VCaP (cell line): ENCODE data around the gene PAPOLG.
A peak's percentile ranks its signal among the peaks of the same experiment; 100 is the strongest.

Experiments used
- H3K27ac ChIP-seq: fragments of 450-650 bp; 2 replicates; pipeline ENCODE4 v1.5.1; 2017
- CTCF ChIP-seq: fragments of 450-650 bp; conservative IDR thresholded peaks from 2 replicates; pipeline ENCODE4 v1.5.1; 2017; ENCODE audit warnings: mild to moderate bottlenecking, moderate library complexity

Gene PAPOLG

DNA sequence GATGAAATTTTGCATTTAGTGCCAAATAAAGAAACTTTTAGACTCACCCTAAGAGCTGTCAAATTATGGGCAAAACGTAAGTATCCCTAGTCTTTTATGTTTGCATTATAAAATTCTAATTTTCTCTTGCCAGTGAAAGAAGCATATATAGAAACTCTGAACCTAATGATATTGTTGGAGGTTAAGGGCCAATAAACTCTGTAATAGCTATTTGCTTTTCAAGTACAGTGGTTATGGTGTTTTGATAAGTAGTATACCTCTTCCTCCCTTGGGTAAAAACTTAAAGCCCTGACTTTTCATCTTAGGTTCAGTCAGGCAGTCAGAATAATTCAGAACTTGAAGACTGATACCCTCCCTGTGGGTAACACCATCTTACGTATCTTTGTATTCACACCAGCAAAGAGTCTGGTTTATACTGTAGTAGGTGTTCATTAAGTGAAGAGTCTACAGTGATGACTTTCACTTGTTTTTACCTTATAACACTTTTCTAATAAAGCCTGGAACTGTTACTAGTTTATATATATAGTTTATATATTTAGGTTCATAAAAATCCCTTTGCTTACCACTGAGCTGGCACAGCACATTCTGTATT lies 19.1 kb downstream of the PAPOLG start:
- H3K27ac ChIP-seq: peak overlapping the region; percentile 62
- no peak for TF ChIP-seq CTCF

DNA sequence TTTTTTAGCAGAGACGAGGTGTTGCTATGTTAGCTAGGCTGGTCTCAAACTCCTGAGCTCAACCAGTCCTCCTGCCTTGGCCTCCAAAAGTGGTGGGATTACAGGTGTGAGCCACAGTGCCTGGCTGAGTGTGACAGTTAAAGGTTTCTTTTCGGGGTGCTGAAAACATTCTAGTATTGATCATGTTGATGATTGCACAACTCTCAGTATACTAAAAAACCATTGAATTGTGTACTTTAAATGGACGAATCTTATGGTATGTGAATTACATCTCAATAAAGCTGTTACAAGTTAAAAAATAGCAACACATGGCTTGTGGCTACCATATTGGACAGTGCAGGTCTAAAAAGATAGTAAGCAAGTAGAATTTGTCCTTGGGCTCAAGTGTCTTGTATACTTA lies 22.3 kb downstream of the PAPOLG start:
- TF ChIP-seq CTCF: no peak
- no peak overlapping the region for H3K27ac ChIP-seq

DNA sequence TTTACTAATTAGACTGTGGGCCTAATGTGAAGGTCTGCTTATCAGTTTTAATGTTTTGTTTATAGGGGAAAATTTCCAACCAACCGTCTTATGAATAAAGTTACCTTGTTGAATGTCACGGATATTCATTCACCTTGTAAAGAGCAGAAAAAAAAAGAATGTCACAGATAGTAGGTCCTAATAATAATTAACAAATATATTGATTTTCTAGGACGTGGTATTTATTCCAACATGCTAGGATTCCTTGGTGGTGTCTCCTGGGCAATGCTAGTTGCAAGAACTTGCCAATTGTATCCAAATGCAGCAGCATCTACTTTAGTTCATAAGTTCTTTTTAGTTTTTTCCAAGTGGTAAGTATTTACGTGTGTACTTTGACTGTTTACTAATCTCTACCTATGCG lies 23.4 kb downstream of the PAPOLG start:
- no peak overlapping the region for H3K27ac ChIP-seq
- no peak for TF ChIP-seq CTCF

GRCh38 chr2:60780721-60781120 lies 24.7 kb downstream of the PAPOLG start:
- H3K27ac ChIP-seq: no peak overlapping the region
- TF ChIP-seq CTCF: no peak

- no peak for TF ChIP-seq CTCF
- no peak overlapping the region for H3K27ac ChIP-seq
These were observed 37.1 kb downstream of the PAPOLG start for GRCh38 chr2:60793169-60793568.

- TF ChIP-seq CTCF: peak; percentile 72
- H3K27ac ChIP-seq: no peak overlapping the region
These were observed 38.3 kb downstream of the PAPOLG start for GRCh38 chr2:60794271-60794863.

GRCh38 chr2:60796573-60797509 lies 40.8 kb downstream of the PAPOLG start:
- TF ChIP-seq CTCF: no peak
- no peak overlapping the region for H3K27ac ChIP-seq
